HepG2 (cell line): ENCODE measurements around the gene SPAG6. TPM values are rescaled to one million over a fixed set of nuclear protein-coding genes. Genes with fewer than 3 reads are reported as not detected.
A peak's percentile ranks its signal among the peaks of the same experiment; 100 is the strongest.

Experiments used
- GZF1 ChIP-seq: sonication (generic); formaldehyde crosslinking; IDR thresholded peaks from 2 replicates; pipeline ENCODE4 v1.5.1; 2020; ENCODE audit warnings: mild to moderate bottlenecking, missing genetic modification reagents
- ISX ChIP-seq: sonication (generic); formaldehyde crosslinking; conservative IDR thresholded peaks from 2 replicates; pipeline ENCODE4 v1.5.0; 2020; ENCODE audit warnings: missing genetic modification reagents
- KLF11 ChIP-seq: IDR thresholded peaks from 2 replicates; pipeline ENCODE4 v1.6.1; 2016; ENCODE audit warnings: missing compliant biosample characterization
- MIXL1 ChIP-seq: IDR thresholded peaks from 2 replicates; pipeline ENCODE4 v1.6.1; 2016
- POLR2AphosphoS2 ChIP-seq: IDR thresholded peaks from 2 replicates; pipeline ENCODE4 v1.6.1; 2011; ENCODE audit warnings: low read depth, low read length, improper control_type of control experiment
- RBM39 ChIP-seq: fragments of 200-400 bp; formaldehyde crosslinking; IDR thresholded peaks from one replicate; pipeline ENCODE4 v1.6.1; 2018; ENCODE audit warnings: antibody characterized with exemption, mild to moderate bottlenecking, low read depth, low read length; ENCODE audit not compliant: poor library complexity, severe bottlenecking
- SOX6 ChIP-seq, 2 experiments: fragments of 450-650 bp in 1 of 2; sonication (generic) in 1 of 2; formaldehyde crosslinking in 1 of 2; IDR thresholded peaks; 2 replicates each; pipeline versions ENCODE4 v1.4.0 to v1.6.1; 2017 to 2020; ENCODE audit warnings: antibody characterized with exemption in 1 of 2, mild to moderate bottlenecking in 1 of 2, missing genetic modification reagents in 1 of 2
- TSC22D2 ChIP-seq: sonication (generic); formaldehyde crosslinking; IDR thresholded peaks from 2 replicates; pipeline ENCODE4 v1.5.1; 2020; ENCODE audit warnings: missing genetic modification reagents, mild to moderate bottlenecking, borderline replicate concordance
- XRCC5 ChIP-seq: fragments of 200-400 bp; formaldehyde crosslinking; optimal IDR thresholded peaks from 2 replicates; pipeline ENCODE3; 2017; ENCODE audit warnings: mild to moderate bottlenecking, low read length
- ZFP36L1 ChIP-seq: sonication (generic); formaldehyde crosslinking; IDR thresholded peaks from 2 replicates; pipeline ENCODE4 v1.8.0; 2022; ENCODE audit warnings: mild to moderate bottlenecking, missing genetic modification reagents, moderate library complexity
- ZNF446 ChIP-seq: sonication (generic); formaldehyde crosslinking; IDR thresholded peaks from 2 replicates; pipeline ENCODE4 v1.5.0; 2020; ENCODE audit warnings: mild to moderate bottlenecking, missing genetic modification reagents
- ZNF570 ChIP-seq: sonication (generic); formaldehyde crosslinking; IDR thresholded peaks from 2 replicates; pipeline ENCODE4 v1.4.0; 2020; ENCODE audit warnings: mild to moderate bottlenecking, missing genetic modification reagents, borderline replicate concordance
- ZSCAN22 ChIP-seq: sonication (generic); formaldehyde crosslinking; IDR thresholded peaks from 2 replicates; pipeline ENCODE4 v1.4.0; 2020; ENCODE audit warnings: mild to moderate bottlenecking, missing genetic modification reagents
- polyA plus RNA-seq, 8 experiments: library from polyadenylated mRNA; depleted of rRNA in 3 of 8; stranded (reverse) in 7 of 8; unstranded in 1 of 8; fragments of >200 nt; fragmentation: Illumina TruSeq in 4 of 8; extraction: Trizol in 4 of 8; gene quantifications; 2 replicates each; pipeline versions ENCODE4 v1.2.1 to v1.2.3, GENCODE V29; 2011 to 2016; ENCODE audit warnings: low read depth in 4 of 8, missing spikeins in 1 of 8, mixed read lengths in 1 of 8; ENCODE audit not compliant: insufficient read depth in 1 of 8
- total RNA-seq, 5 experiments: library from RNA; depleted of rRNA; stranded (reverse); fragments of >200 nt; fragmentation: Illumina TruSeq; extraction: Trizol; gene quantifications; 2 replicates each; pipeline ENCODE4 v1.2.3, GENCODE V29; 2016; ENCODE audit warnings: low read depth in 1 of 5
- TF ChIP-seq, protein P1 (sequence below): IDR thresholded peaks from 2 replicates; pipeline ENCODE4 v1.6.1; 2016; ENCODE audit warnings: low read depth, missing genetic modification reagents, missing compliant biosample characterization
- TF ChIP-seq, protein P2 (sequence below): sonication (generic); formaldehyde crosslinking; IDR thresholded peaks from 2 replicates; pipeline ENCODE4 v1.8.1; 2022; ENCODE audit warnings: low read depth, mild to moderate bottlenecking, missing genetic modification reagents
- TF ChIP-seq, protein P3 (sequence below): sonication (generic); formaldehyde crosslinking; IDR thresholded peaks from 2 replicates; pipeline ENCODE4 v1.4.0; 2020; ENCODE audit warnings: mild to moderate bottlenecking, low read depth, missing genetic modification reagents
- TF ChIP-seq, protein P4 (sequence below): sonication (generic); formaldehyde crosslinking; IDR thresholded peaks from 2 replicates; pipeline ENCODE4 v1.4.0; 2020; ENCODE audit warnings: missing genetic modification reagents

Gene SPAG6
- total and polyA plus RNA-seq, 2 of the 13 experiments (the other 11 are each of a cell fraction or from before 2014, with no cell fraction given), result not detected

DNA sequence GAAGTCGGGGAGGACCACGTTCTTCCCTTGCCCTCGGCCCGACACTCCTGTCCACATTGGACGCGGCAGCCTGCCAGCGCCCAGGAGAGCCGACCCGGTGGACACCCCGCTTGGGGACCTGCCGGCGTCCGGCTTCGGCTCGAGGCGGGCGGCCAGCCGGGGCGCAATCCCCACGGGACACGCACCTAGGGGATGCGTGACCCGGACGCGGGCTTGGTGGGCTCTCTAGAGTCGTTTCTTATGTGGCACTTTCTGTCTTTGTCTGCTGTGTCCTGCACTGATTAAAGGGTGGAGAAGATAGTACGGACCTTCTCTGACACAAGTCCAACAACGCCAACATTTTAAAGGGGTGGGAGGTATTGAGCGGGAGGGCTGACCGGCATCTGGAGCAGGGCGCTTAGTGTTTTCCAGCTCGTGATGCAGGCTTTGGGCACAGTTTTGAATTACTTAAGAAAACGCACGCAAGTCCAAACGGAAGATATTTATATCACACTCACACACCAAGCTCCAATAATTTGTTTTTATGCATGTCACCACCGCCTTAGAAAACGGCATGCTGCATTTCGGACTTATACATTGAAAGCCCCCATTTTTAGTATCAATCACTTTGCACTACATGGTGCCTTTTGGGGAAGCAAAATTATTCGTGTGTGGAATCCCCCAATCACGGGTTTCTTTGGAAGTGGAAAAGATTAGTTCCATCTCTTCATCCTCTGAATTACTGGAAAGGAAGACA is 3.9 kb upstream of the SPAG6 start (continued):
- TF ChIP-seq, protein P1, sequence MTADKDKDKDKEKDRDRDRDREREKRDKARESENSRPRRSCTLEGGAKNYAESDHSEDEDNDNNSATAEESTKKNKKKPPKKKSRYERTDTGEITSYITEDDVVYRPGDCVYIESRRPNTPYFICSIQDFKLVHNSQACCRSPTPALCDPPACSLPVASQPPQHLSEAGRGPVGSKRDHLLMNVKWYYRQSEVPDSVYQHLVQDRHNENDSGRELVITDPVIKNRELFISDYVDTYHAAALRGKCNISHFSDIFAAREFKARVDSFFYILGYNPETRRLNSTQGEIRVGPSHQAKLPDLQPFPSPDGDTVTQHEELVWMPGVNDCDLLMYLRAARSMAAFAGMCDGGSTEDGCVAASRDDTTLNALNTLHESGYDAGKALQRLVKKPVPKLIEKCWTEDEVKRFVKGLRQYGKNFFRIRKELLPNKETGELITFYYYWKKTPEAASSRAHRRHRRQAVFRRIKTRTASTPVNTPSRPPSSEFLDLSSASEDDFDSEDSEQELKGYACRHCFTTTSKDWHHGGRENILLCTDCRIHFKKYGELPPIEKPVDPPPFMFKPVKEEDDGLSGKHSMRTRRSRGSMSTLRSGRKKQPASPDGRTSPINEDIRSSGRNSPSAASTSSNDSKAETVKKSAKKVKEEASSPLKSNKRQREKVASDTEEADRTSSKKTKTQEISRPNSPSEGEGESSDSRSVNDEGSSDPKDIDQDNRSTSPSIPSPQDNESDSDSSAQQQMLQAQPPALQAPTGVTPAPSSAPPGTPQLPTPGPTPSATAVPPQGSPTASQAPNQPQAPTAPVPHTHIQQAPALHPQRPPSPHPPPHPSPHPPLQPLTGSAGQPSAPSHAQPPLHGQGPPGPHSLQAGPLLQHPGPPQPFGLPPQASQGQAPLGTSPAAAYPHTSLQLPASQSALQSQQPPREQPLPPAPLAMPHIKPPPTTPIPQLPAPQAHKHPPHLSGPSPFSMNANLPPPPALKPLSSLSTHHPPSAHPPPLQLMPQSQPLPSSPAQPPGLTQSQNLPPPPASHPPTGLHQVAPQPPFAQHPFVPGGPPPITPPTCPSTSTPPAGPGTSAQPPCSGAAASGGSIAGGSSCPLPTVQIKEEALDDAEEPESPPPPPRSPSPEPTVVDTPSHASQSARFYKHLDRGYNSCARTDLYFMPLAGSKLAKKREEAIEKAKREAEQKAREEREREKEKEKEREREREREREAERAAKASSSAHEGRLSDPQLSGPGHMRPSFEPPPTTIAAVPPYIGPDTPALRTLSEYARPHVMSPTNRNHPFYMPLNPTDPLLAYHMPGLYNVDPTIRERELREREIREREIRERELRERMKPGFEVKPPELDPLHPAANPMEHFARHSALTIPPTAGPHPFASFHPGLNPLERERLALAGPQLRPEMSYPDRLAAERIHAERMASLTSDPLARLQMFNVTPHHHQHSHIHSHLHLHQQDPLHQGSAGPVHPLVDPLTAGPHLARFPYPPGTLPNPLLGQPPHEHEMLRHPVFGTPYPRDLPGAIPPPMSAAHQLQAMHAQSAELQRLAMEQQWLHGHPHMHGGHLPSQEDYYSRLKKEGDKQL (CRISPR knock-in tag), result no peak
- TF ChIP-seq ISX, result no peak
- TF ChIP-seq XRCC5, result no peak
- TF ChIP-seq ZNF446 (CRISPR knock-in tag), result no peak
- no peak for TF ChIP-seq GZF1 (CRISPR knock-in tag)
- no peak for TF ChIP-seq MIXL1 (CRISPR knock-in tag)
- no peak for TF ChIP-seq ZFP36L1 (CRISPR knock-in tag)
- TF ChIP-seq ZSCAN22 (CRISPR knock-in tag), result no peak
- no peak for TF ChIP-seq ZNF570 (CRISPR knock-in tag)
- no peak for TF ChIP-seq SOX6 (IDR thresholded peaks at IDR 0.05)
- TF ChIP-seq SOX6 (CRISPR knock-in tag; IDR thresholded peaks at IDR 0.05), result peak; percentile 41
- no peak for TF ChIP-seq KLF11 (CRISPR knock-in tag)
- no peak; the same call in 1 of the 2 replicates for TF ChIP-seq TSC22D2
- TF ChIP-seq, protein P2, sequence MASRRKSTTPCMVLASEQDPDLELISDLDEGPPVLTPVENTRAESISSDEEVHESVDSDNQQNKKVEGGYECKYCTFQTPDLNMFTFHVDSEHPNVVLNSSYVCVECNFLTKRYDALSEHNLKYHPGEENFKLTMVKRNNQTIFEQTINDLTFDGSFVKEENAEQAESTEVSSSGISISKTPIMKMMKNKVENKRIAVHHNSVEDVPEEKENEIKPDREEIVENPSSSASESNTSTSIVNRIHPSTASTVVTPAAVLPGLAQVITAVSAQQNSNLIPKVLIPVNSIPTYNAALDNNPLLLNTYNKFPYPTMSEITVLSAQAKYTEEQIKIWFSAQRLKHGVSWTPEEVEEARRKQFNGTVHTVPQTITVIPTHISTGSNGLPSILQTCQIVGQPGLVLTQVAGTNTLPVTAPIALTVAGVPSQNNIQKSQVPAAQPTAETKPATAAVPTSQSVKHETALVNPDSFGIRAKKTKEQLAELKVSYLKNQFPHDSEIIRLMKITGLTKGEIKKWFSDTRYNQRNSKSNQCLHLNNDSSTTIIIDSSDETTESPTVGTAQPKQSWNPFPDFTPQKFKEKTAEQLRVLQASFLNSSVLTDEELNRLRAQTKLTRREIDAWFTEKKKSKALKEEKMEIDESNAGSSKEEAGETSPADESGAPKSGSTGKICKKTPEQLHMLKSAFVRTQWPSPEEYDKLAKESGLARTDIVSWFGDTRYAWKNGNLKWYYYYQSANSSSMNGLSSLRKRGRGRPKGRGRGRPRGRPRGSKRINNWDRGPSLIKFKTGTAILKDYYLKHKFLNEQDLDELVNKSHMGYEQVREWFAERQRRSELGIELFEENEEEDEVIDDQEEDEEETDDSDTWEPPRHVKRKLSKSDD (CRISPR knock-in tag), result no peak
- TF ChIP-seq RBM39, result no peak
- TF ChIP-seq, protein P3, sequence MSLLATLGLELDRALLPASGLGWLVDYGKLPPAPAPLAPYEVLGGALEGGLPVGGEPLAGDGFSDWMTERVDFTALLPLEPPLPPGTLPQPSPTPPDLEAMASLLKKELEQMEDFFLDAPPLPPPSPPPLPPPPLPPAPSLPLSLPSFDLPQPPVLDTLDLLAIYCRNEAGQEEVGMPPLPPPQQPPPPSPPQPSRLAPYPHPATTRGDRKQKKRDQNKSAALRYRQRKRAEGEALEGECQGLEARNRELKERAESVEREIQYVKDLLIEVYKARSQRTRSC (CRISPR knock-in tag), result no peak
- TF ChIP-seq, protein P4, sequence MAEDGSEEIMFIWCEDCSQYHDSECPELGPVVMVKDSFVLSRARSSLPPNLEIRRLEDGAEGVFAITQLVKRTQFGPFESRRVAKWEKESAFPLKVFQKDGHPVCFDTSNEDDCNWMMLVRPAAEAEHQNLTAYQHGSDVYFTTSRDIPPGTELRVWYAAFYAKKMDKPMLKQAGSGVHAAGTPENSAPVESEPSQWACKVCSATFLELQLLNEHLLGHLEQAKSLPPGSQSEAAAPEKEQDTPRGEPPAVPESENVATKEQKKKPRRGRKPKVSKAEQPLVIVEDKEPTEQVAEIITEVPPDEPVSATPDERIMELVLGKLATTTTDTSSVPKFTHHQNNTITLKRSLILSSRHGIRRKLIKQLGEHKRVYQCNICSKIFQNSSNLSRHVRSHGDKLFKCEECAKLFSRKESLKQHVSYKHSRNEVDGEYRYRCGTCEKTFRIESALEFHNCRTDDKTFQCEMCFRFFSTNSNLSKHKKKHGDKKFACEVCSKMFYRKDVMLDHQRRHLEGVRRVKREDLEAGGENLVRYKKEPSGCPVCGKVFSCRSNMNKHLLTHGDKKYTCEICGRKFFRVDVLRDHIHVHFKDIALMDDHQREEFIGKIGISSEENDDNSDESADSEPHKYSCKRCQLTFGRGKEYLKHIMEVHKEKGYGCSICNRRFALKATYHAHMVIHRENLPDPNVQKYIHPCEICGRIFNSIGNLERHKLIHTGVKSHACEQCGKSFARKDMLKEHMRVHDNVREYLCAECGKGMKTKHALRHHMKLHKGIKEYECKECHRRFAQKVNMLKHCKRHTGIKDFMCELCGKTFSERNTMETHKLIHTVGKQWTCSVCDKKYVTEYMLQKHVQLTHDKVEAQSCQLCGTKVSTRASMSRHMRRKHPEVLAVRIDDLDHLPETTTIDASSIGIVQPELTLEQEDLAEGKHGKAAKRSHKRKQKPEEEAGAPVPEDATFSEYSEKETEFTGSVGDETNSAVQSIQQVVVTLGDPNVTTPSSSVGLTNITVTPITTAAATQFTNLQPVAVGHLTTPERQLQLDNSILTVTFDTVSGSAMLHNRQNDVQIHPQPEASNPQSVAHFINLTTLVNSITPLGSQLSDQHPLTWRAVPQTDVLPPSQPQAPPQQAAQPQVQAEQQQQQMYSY, result no peak
- TF ChIP-seq POLR2AphosphoS2, result no peak
